ENCODE measurements around the gene OR10D3. TPM values are rescaled to one million over a fixed set of nuclear protein-coding genes. Genes with fewer than 3 reads are reported as not detected.
"Not testable (repeated sequence)": the region's sequence is repeated elsewhere in the genome, so short reads cannot be mapped to it uniquely, and the experiment has no call there.

Gene OR10D3
- polyA plus RNA-seq, 1 of the 3 experiments (the other 2 are of a cell fraction) = not detected

DNA sequence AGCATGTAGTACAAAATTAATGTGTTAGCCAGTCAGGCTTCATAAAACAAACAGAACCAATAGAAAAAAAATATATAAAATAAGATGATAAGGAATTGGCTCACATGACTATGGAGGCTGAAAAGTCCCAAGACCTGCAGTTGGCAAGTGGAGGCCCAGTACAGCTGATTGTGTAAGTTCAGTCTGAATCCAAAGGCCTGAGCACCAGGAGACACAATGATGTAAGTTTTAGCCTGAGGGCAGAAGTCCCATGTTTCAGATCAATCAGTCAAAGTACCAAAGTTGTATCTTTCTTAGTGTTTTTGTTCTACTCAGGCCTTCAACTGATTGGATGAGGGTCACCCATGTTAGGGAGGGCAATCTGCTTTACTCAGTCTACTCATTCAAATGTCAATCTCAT, 14.3 kb upstream of the OR10D3 start (continued):
- TF ChIP-seq, protein P1, sequence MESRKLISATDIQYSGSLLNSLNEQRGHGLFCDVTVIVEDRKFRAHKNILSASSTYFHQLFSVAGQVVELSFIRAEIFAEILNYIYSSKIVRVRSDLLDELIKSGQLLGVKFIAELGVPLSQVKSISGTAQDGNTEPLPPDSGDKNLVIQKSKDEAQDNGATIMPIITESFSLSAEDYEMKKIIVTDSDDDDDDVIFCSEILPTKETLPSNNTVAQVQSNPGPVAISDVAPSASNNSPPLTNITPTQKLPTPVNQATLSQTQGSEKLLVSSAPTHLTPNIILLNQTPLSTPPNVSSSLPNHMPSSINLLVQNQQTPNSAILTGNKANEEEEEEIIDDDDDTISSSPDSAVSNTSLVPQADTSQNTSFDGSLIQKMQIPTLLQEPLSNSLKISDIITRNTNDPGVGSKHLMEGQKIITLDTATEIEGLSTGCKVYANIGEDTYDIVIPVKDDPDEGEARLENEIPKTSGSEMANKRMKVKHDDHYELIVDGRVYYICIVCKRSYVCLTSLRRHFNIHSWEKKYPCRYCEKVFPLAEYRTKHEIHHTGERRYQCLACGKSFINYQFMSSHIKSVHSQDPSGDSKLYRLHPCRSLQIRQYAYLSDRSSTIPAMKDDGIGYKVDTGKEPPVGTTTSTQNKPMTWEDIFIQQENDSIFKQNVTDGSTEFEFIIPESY (IDR thresholded peaks at IDR 0.05; ENCODE audit: borderline replicate concordance, low read depth) = no peak
- TF ChIP-seq, protein P2, sequence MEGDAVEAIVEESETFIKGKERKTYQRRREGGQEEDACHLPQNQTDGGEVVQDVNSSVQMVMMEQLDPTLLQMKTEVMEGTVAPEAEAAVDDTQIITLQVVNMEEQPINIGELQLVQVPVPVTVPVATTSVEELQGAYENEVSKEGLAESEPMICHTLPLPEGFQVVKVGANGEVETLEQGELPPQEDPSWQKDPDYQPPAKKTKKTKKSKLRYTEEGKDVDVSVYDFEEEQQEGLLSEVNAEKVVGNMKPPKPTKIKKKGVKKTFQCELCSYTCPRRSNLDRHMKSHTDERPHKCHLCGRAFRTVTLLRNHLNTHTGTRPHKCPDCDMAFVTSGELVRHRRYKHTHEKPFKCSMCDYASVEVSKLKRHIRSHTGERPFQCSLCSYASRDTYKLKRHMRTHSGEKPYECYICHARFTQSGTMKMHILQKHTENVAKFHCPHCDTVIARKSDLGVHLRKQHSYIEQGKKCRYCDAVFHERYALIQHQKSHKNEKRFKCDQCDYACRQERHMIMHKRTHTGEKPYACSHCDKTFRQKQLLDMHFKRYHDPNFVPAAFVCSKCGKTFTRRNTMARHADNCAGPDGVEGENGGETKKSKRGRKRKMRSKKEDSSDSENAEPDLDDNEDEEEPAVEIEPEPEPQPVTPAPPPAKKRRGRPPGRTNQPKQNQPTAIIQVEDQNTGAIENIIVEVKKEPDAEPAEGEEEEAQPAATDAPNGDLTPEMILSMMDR (IDR thresholded peaks at IDR 0.05) = no peak

DNA sequence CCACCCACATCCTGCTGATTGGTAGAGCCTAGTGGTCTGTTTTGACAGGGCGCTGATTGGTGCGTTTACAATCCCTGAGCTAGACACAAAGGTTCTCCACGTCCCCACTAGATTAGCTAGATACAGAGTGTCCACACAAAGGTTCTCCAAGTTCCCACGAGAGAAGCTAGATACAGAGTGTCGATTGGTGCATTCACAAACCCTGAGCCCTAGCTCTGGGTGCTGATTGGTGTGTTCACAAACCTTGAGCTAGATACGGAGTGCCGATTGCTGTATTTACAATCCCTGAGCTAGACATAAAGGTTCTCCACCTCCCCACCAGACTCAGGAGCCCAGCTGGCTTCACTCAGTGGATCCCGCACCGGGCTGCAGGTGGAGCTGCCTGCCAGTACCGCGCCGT, 12.8 kb upstream of the OR10D3 start:
- DNase-seq; H3K36me3 ChIP-seq (replicated peaks in 1 of 2; ENCODE audit: control insufficient read depth in 1 of 2, insufficient read depth in 2 of 2, low read length in 1 of 2); H3K4me2 ChIP-seq; H3F3A ChIP-seq (replicated peaks; ENCODE audit: insufficient read depth); H3K9ac ChIP-seq; POLR2A ChIA-PET; H3K79me2 ChIP-seq (ENCODE audit: insufficient read depth); H2AFZ ChIP-seq (ENCODE audit: low read depth); H3K27ac ChIP-seq (ENCODE audit: low read depth in 2 of 2, low read length in 1 of 2); H3K4me1 ChIP-seq (ENCODE audit: control insufficient read depth in 1 of 2, insufficient read depth in 2 of 2, low read depth in 1 of 2, low read length in 1 of 2); H3K4me3 ChIP-seq (ENCODE audit: low read depth in 2 of 2, low read length in 1 of 2); H4K20me1 ChIP-seq (ENCODE audit: insufficient read depth); H3K9me3 ChIP-seq; H3K9me2 ChIP-seq; H3K27me3 ChIP-seq (ENCODE audit: insufficient read depth): not testable (repeated sequence)
- CTCF ChIA-PET = interaction anchor here (0.9 kb wide), 1 partner anchor 24 kb away, joined by 3 read pairs; no protein-coding TSS in a partner anchor
- no CpG with 5 or more reads among the region's 12 CpGs for WGBS (ENCODE audit: low lambda C conversion rate)

DNA sequence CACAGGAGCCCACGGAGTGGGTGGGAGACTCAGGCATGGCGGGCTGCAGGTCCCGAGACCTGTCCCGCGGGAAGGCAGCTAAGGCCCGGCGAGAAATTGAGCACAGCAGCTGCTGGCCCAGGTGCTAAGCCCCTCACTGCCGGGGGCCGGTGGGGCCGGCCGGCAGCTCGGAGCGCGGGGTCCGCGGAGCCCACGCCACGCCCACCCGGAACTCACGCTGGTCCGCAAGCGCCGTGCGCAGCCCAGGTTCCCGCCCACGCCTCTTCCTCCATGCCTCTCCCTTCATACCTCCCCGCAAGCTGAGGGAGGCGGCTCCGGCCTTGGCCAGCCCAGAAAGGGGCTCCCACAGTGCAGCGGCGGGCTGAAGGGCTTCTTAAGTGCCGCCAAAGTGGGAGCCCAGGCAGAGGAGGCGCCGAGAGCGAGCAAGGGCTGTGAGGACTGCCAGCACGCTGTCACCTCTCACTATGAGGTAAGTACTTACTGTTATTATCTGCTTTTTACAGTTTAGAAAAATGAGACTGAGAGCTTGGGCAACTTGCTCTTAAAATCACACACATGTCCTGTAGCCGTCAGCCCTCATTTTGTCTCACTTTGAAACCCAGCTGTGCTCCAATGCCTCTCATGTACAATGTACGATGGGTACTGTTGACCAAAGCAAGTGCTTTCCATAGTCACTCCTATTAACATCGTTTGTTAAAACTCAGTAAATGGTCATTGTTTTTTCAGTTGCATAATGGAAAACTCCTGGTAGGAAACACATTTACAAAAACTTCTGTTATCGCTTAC, 12.2 kb upstream of the OR10D3 start:
- CTCF ChIA-PET = interaction anchor here (0.7 to 2.7 kb wide), 3 partner anchors 24 to 99 kb away, joined by 3 to 10 read pairs (median 3); no protein-coding TSS in a partner anchor
- no peak overlapping the region for H3K4me2 ChIP-seq
- no peak overlapping the region for H3K4me3 ChIP-seq (ENCODE audit: low read depth in 2 of 2, low read length in 1 of 2)
- H3K27me3 ChIP-seq (ENCODE audit: insufficient read depth) = no peaks in the 10 kb centered on the region
- no peak for TF ChIP-seq NRF1 (IDR thresholded peaks at IDR 0.05; ENCODE audit: low read depth, low read length)
- 65% methylated on average over 11 of the region's 40 CpGs for WGBS (ENCODE audit: low lambda C conversion rate)
- no peak for DNase-seq
- no peaks in the 10 kb centered on the region for H4K20me1 ChIP-seq (ENCODE audit: insufficient read depth)
- H3K9me2 ChIP-seq = no peaks in the 10 kb centered on the region
- H3K36me3 ChIP-seq (replicated peaks in 1 of 2; ENCODE audit: control insufficient read depth in 1 of 2, insufficient read depth in 2 of 2, low read length in 1 of 2) = no peaks in the 10 kb centered on the region
- H3K27ac ChIP-seq (ENCODE audit: low read depth in 2 of 2, low read length in 1 of 2) = no peak overlapping the region
- no peak overlapping the region for H2AFZ ChIP-seq (ENCODE audit: low read depth)
- no peaks in the 10 kb centered on the region for H3K79me2 ChIP-seq (ENCODE audit: insufficient read depth)
- no peaks in the 10 kb centered on the region for H3F3A ChIP-seq (replicated peaks; ENCODE audit: insufficient read depth)
- H3K4me1 ChIP-seq (ENCODE audit: control insufficient read depth in 1 of 2, insufficient read depth in 2 of 2, low read depth in 1 of 2, low read length in 1 of 2) = no peaks in the 10 kb centered on the region
- POLR2A ChIA-PET = no interaction called here
- H3K9ac ChIP-seq = no peak overlapping the region
- H3K9me3 ChIP-seq = no peaks in the 10 kb centered on the region

Data from SK-N-SH (cell line).